Activated CD8-positive, alpha-beta memory T cell treated with anti-CD3 and anti-CD28 coated beads, Interleukin-2, amount 10 ng/mL, durations not matched to agents 7 days and 5 days (primary cell): ENCODE results near the gene LRFN4. TPM values are rescaled to one million over a fixed set of nuclear protein-coding genes. Genes with fewer than 3 reads are reported as not detected.

Experiments used
- ATAC-seq: fragments of 150-1000 bp; cut with Tn5 transposase; one replicate; pipeline ENCODE4 v1.10.0; 2021; ENCODE audit warnings: moderate library complexity
- CTCF ChIA-PET: fragments of 350-600 bp; sonication (Branson Sonifier 250); formaldehyde crosslinking; loops from one replicate; lab custom pipeline; 2021; ENCODE audit warnings: antibody characterized with exemption; lab: Charles Lee
- DNase-seq: peaks from one replicate; pipeline ENCODE4 v3.0.0-alpha.2; 2020
- H3K27ac Mint-ChIP-seq: one replicate; pipeline ENCODE4 v1.8.0; 2021; ENCODE audit warnings: mild to moderate bottlenecking, mixed read lengths
- H3K27me3 Mint-ChIP-seq: one replicate; pipeline ENCODE4 v1.8.0; 2021; ENCODE audit warnings: mixed read lengths
- H3K36me3 Mint-ChIP-seq: one replicate; pipeline ENCODE4 v1.8.0; 2021; ENCODE audit warnings: mild to moderate bottlenecking, mixed read lengths
- H3K4me1 Mint-ChIP-seq: one replicate; pipeline ENCODE4 v1.8.0; 2021; ENCODE audit warnings: mixed read lengths
- H3K4me3 Mint-ChIP-seq: one replicate; pipeline ENCODE4 v1.8.0; 2021; ENCODE audit warnings: mild to moderate bottlenecking, moderate library complexity, mixed read lengths
- H3K9me3 Mint-ChIP-seq: one replicate; pipeline ENCODE4 v1.8.0; 2022; ENCODE audit warnings: low read depth, mixed read lengths
- total RNA-seq, 2 experiments: library from RNA; stranded (reverse); gene quantifications; one replicate each; pipeline ENCODE4 v1.2.3, GENCODE V29; 2021

Gene LRFN4
- total RNA-seq, 2 experiments from 2014 or later, result 29.0 to 29.8 TPM

DNA sequence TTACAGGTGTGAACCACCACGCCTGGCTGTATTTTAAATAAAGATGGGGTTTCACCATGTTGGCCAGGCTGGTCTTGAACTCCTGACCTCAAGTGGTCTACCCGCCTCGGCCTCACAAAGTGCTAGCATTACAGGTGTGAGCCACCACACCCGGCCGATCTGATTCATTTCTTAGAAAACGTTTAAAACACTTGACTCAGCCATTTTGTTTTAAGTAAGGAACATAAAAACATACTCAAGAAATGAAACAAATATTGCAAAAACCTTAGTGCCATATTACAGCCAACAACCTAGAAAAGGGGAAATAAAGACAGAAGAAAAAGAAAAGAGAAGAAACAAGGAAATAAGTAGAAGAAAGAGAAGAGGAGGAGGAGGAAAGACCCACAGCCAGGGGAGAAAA is 17.4 kb downstream of the LRFN4 start:
- no peaks in the 10 kb centered on the region for H3K36me3 Mint-ChIP-seq
- DNase-seq (no peak), ATAC-seq (no peak)
- H3K4me3 Mint-ChIP-seq, result no peak overlapping the region
- CTCF ChIA-PET, result interaction anchor here (3.5 kb wide), 1 partner anchor 9 kb away, joined by 11 read pairs; no protein-coding TSS in a partner anchor
- no peaks in the 10 kb centered on the region for H3K9me3 Mint-ChIP-seq
- peaks cover 9% of the 10 kb centered on the region for H3K27me3 Mint-ChIP-seq
- H3K4me1 Mint-ChIP-seq, result peaks cover 4% of the 10 kb centered on the region
- H3K27ac Mint-ChIP-seq, result no peak overlapping the region

DNA sequence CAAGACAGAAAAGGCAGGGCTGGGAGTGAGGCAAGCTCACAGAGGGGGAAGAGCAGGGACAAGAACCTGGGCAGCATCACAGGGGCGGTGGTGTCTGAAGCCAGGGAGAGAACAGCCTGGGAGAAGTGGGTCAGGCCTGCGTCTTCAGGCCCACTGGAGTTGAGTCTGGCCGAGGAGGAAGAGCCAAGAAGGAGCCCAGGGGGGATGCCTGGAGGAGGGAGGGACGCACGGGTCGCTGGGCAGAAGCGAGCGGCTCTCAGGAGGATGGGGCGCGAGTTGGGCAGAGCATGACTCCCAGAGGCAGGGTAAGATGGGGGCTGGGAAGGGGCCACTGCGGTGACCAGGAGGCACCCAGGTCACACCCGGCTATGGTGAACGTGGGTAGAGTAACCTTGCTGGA is 18.5 kb downstream of the LRFN4 start:
- no peaks in the 10 kb centered on the region for H3K9me3 Mint-ChIP-seq

DNA sequence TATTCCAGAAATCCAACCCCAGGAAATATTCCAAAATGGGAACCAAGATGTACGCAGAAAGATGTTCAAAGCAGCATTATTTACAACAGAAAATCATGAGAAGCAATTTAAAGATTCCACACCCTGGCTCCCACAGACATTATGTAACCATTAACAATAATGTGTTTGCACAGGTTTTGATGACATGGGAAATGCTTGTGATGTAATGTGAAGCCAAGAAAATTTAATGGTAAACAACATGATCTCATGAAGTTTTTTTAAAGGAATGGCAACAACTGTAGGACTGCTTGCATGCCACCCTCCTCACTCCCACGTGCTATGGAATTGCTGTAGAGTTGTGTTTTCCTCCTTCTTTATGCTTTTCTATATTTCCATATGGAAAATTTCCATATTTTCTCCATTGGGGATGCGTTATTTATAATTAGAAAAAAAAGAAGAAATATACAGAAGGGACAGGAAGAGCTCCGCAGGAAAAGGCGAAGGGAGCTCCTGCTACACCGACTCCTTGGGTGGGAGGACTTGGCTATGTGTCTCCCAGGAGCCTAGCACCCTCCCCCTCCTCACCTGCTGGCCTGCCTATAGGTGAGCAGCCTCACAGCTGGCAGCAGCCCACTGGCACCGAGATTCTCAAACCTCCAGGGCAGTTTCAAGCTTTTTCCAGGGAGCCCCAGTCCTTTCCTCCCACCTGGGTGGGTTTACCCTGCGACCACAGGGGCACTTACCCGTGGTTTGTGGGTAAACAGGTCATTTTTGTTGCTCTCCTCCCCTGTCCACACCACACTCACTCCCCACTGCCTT is 20.9 kb downstream of the LRFN4 start:
- Mint-ChIP-seq H3K36me3 (no peaks in the 10 kb centered on the region), H3K9me3 (no peaks in the 10 kb centered on the region), H3K27me3 (peaks cover 9% of the 10 kb centered on the region), H3K4me1 (peaks cover 14% of the 10 kb centered on the region), H3K4me3 (no peak overlapping the region), H3K27ac (no peak overlapping the region)
- no peak for ATAC-seq
- CTCF ChIA-PET, result no interaction called here
- DNase-seq, result no peak

More for the DNA sequence above, 18.5 kb downstream of the LRFN4 start:
- ATAC-seq (no peak), DNase-seq (no peak)
- Mint-ChIP-seq H3K4me3 (no peak overlapping the region), H3K36me3 (no peaks in the 10 kb centered on the region), H3K27ac (no peak overlapping the region), H3K27me3 (peaks cover 9% of the 10 kb centered on the region), H3K4me1 (peaks cover 4% of the 10 kb centered on the region)
- CTCF ChIA-PET, result interaction anchor here (3.5 kb wide), 1 partner anchor 8 kb away, joined by 11 read pairs; no protein-coding TSS in a partner anchor

GRCh38 chr11:66878474-66878873 is 21.6 kb downstream of the LRFN4 start:
- Mint-ChIP-seq H3K4me1 (peaks cover 14% of the 10 kb centered on the region), H3K27ac (no peak overlapping the region), H3K27me3 (peaks cover 9% of the 10 kb centered on the region), H3K36me3 (no peaks in the 10 kb centered on the region), H3K4me3 (no peak overlapping the region), H3K9me3 (no peaks in the 10 kb centered on the region)
- no peak for DNase-seq
- ATAC-seq, result no peak
- CTCF ChIA-PET, result no interaction called here

DNA sequence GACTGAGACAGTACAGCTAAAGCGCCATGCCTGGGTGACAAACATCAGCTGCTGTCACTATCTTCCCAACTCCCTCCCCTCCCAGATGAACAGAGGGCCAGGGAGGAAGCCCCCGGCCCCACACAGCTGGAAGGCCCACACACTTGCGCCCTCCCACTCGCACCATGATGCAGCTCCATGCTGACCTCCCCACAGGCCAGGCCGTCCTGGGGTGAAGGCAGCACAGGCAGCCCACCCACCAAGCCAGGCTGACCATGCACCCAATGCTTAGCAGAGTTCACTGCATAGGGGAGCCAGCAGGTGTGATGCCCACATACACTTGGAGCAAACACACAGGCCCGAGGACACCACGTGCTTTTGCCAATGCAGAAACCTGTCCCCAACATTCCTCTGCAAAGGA is 22.1 kb downstream of the LRFN4 start:
- Mint-ChIP-seq H3K27ac (no peak overlapping the region), H3K9me3 (no peaks in the 10 kb centered on the region), H3K4me3 (no peak overlapping the region), H3K36me3 (no peaks in the 10 kb centered on the region), H3K4me1 (peaks cover 14% of the 10 kb centered on the region), H3K27me3 (peaks cover 9% of the 10 kb centered on the region)
- ATAC-seq (no peak), DNase-seq (no peak)
- CTCF ChIA-PET, result no interaction called here

DNA sequence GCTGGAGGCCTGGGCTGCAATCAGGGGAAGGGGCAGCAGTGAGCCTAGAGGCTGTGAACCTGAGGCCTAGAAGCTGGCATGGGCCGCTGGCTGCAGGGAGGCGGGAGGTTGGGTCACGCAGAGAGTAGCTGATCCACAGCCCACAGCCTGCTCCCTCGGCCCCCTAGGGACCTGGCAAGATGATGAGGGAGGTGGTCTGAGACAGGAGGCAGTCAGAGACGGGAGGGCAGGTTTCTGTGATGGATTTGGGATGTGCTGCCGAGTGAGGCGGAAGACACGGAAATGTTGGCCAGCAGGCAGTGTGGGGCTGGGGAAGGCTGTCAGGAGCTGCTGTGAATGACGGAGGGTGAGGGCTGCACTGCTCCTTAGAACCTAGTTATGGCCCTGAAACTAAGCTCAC is 22.7 kb downstream of the LRFN4 start:
- H3K9me3 Mint-ChIP-seq, result no peaks in the 10 kb centered on the region
- ATAC-seq, result no peak
- H3K4me1 Mint-ChIP-seq, result peaks cover 14% of the 10 kb centered on the region
- no peak overlapping the region for H3K4me3 Mint-ChIP-seq
- CTCF ChIA-PET, result no interaction called here
- no peaks in the 10 kb centered on the region for H3K36me3 Mint-ChIP-seq
- DNase-seq, result no peak
- H3K27me3 Mint-ChIP-seq, result peaks cover 9% of the 10 kb centered on the region
- no peak overlapping the region for H3K27ac Mint-ChIP-seq

DNA sequence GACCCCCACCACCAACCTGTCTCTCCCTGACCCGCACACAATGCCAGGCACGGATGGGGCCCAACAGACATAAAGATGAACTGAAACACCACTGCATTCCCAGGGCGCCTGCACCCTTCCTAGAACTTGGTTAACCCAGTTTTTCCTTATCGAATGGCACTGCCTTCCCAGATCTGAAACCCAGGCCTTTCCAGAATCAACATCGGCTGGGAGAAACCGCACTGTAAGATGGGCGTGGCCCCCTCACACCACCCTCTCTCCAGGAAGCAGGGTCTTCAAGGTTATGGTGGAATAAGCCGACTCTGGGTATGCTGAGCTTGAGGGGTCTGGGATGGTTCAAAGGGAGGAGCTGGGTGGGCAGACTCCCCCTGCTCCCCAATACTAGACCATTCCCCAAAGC is 23.1 kb downstream of the LRFN4 start:
- Mint-ChIP-seq H3K27ac (no peak overlapping the region), H3K4me1 (peaks cover 14% of the 10 kb centered on the region), H3K4me3 (no peak overlapping the region), H3K36me3 (no peaks in the 10 kb centered on the region), H3K27me3 (peaks cover 5% of the 10 kb centered on the region), H3K9me3 (no peaks in the 10 kb centered on the region)
- CTCF ChIA-PET, result no interaction called here
- ATAC-seq, result no peak
- no peak for DNase-seq

DNA sequence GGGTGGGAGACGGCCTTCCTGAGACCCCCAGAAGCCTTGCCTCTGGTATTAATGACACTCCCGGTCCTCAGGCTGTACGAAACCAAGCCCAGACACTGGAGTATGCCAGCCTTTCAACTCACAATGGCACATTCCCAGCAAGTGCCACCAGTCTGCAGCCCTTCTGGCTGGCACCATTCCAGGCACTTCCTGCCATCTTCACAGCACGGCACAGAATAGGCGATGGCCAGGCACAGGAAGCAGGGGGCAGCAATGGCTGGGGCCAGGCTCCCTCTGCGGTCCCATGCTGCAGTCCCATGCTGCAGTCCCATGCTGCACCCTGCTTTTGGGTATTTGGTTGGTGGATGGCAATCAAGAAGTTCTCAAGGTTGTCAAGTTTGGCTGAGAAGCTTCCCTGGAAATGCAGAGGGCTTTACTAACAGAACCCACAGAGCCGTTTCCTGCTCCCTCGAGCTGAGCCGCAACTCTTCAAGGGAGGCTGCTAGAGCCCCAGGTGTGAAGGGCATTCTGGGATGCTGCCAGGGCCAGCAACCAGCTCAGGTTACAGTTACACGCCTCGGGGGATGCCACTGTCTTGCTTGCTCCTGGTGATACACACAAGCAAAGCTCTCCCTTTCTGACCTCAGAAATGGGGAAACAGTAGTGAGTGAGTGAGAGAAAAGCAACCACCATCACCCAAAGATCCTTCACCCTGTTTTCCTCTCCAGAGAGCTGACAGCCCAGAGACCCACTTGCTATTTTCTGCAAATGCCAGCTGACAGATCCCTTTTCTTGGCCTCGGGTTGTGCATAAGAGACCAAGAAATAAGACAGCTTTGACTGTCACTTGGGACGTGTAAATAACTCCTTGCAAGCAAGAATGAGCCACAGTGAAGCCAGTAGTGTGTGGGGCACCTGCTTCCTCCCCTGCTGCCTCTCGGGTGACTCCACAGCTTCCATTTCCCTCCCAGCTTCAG is 23.9 kb downstream of the LRFN4 start:
- Mint-ChIP-seq H3K4me1 (peaks cover 14% of the 10 kb centered on the region), H3K36me3 (no peaks in the 10 kb centered on the region), H3K27me3 (no peaks in the 10 kb centered on the region), H3K4me3 (no peak overlapping the region), H3K9me3 (no peaks in the 10 kb centered on the region), H3K27ac (no peak overlapping the region)
- CTCF ChIA-PET, result interaction anchor here (1.0 to 2.4 kb wide), 3 partner anchors 10 to 47 kb away, joined by 3 to 14 read pairs (median 8); partner anchors contain the start of gene RCE1
- ATAC-seq (peak; percentile 43), DNase-seq (no peak)

GRCh38 chr11:66881451-66881835 is 24.6 kb downstream of the LRFN4 start:
- Mint-ChIP-seq H3K4me3 (no peak overlapping the region), H3K9me3 (no peaks in the 10 kb centered on the region), H3K27me3 (no peaks in the 10 kb centered on the region), H3K36me3 (no peaks in the 10 kb centered on the region), H3K27ac (no peak overlapping the region), H3K4me1 (peaks cover 14% of the 10 kb centered on the region)
- CTCF ChIA-PET, result interaction anchor here (1.0 to 2.4 kb wide), 3 partner anchors 11 to 47 kb away, joined by 3 to 14 read pairs (median 8); partner anchors contain the start of gene RCE1
- no peak for DNase-seq
- ATAC-seq, result no peak

- Mint-ChIP-seq H3K36me3 (no peaks in the 10 kb centered on the region), H3K4me3 (no peak overlapping the region), H3K9me3 (no peaks in the 10 kb centered on the region), H3K27ac (no peak overlapping the region), H3K4me1 (peaks cover 14% of the 10 kb centered on the region), H3K27me3 (no peaks in the 10 kb centered on the region)
- CTCF ChIA-PET, result interaction anchor here (0.7 to 3.5 kb wide), 6 partner anchors 12 to 733 kb away, joined by 3 to 14 read pairs (median 6); partner anchors contain the start of gene RCE1
- ATAC-seq, result no peak
- DNase-seq, result no peak
These were observed 25.1 kb downstream of the LRFN4 start for GRCh38 chr11:66881927-66882452.

- Mint-ChIP-seq H3K36me3 (no peaks in the 10 kb centered on the region), H3K9me3 (no peaks in the 10 kb centered on the region), H3K4me3 (no peak overlapping the region), H3K27me3 (no peaks in the 10 kb centered on the region), H3K27ac (no peak overlapping the region), H3K4me1 (peaks cover 14% of the 10 kb centered on the region)
- CTCF ChIA-PET, result interaction anchor here (0.6 to 3.5 kb wide), 11 partner anchors 9 to 732 kb away, joined by 3 to 14 read pairs (median 5); partner anchors contain the start of gene RCE1
- DNase-seq, result no peak
- no peak for ATAC-seq
These were observed 25.7 kb downstream of the LRFN4 start for GRCh38 chr11:66882561-66883015.

DNA sequence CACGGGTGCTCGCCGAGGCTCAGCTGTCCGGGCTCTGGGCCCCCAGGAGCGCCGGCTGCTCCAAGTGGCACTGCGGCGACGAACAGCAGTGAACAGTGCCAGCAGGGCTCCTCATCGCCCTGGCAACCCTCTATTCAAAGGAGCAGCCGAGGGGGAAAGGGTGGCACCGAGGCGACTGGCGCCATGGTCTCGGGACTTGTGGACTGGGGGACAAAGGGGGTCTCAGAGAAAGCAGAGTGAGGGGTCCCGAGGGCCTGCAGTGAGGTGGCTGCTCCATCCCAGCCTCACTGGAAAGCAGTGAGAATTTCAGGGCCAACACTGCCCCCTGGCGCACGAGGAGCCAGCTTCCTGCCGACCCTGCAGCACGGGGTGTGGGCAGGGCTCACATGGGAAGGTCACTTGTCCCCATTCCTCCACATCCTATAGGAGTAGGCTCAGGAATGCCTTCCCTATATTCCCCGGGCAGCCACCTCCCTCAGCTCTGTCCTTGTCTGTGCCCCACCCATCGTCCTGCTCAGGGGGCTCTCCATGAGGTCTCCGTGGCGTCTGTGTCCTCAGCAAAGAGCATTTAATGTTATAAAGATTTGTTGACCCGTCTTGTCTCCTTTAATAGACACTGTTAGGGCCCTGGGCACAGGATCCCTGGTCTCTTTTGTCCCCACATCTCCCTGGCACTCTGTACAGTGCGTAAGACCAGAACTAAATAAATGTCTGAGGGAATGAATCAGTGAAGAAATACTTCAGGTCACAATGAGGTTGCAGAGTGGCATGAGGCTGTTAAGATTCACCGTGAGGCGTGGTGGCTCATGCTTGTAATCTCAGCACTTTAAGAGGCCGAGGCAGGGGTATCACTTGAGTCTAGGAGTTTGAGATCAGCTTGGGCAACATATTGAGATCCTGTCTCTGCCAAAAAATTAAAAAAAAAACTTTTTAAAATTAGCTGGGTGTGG is 26.4 kb downstream of the LRFN4 start:
- peak; percentile 74 for DNase-seq
- CTCF ChIA-PET, result interaction anchor here (0.5 to 3.5 kb wide), 15 partner anchors 8 to 188 kb away, joined by 3 to 12 read pairs (median 3); no protein-coding TSS in a partner anchor
- peak; percentile 73 for ATAC-seq
- H3K36me3 Mint-ChIP-seq, result no peaks in the 10 kb centered on the region
- no peaks in the 10 kb centered on the region for H3K27me3 Mint-ChIP-seq
- H3K4me3 Mint-ChIP-seq, result no peak overlapping the region
- H3K27ac Mint-ChIP-seq, result no peak overlapping the region
- H3K9me3 Mint-ChIP-seq, result no peaks in the 10 kb centered on the region
- H3K4me1 Mint-ChIP-seq, result peaks cover 14% of the 10 kb centered on the region
